ENCODE measurements around the gene NPEPL1. TPM values are rescaled to one million over a fixed set of nuclear protein-coding genes. Genes with fewer than 3 reads are reported as not detected.

Gene NPEPL1
- total and polyA plus RNA-seq, 2 donors (not counting 3 experiments of a cell fraction or from before 2014, with no cell fraction given), result 22.5 to 40.8 TPM

- DNase-seq (ENCODE audit: low read depth, low spot score), result no peak
- no peaks in the 10 kb centered on the region for H3K9me1 ChIP-seq (replicated peaks; ENCODE audit: control insufficient read depth, extremely low read depth, insufficient read depth, low read length)
- dilution Hi-C loops (cut with MboI; ENCODE audit: extremely low pct_ligation_motif_present, low sequenced_read_pairs) (no loop called here), intact Hi-C loops (cut with micrococcal nuclease) (no loop called here)
- no peak overlapping the region for H3K4me3 ChIP-seq (replicated peaks in 1 of 3; ENCODE audit: insufficient read depth in 1 of 3, low read depth in 1 of 3, low read length in 3 of 3)
- POLR2A ChIA-PET, result no interaction called here
- no peak overlapping the region for H2AFZ ChIP-seq (ENCODE audit: low read depth, low read length)
- H3K9me3 ChIP-seq (replicated peaks; ENCODE audit: control insufficient read depth, insufficient read depth, low read length), result no peaks in the 10 kb centered on the region
- no peaks in the 10 kb centered on the region for H3K27me3 ChIP-seq (ENCODE audit: control insufficient read depth in 2 of 2, insufficient read depth in 2 of 2, low read length in 2 of 2)
- peaks cover 29 to 37% of the 10 kb centered on the region in 2 experiments for H3K36me3 ChIP-seq (ENCODE audit: control insufficient read depth in 2 of 2, extremely low read depth in 1 of 2, insufficient read depth in 2 of 2, low read length in 2 of 2)
- TF ChIP-seq CTCF (IDR thresholded peaks at IDR 0.05; ENCODE audit: extremely low read depth in 1 of 2, insufficient read depth in 1 of 2, low read depth in 1 of 2, low read length in 2 of 2) (no peak), EZH2 (IDR thresholded peaks at IDR 0.05; ENCODE audit: borderline replicate concordance, low read depth, low read length, severe bottlenecking) (no peak), MYC (IDR thresholded peaks at IDR 0.05; ENCODE audit: low read depth, low read length) (no peak), JUN (IDR thresholded peaks at IDR 0.05; ENCODE audit: borderline replicate concordance, insufficient read depth, insufficient read length, low read depth) (no peak), FOS (IDR thresholded peaks at IDR 0.05; ENCODE audit: borderline replicate concordance, insufficient read depth, low read length) (no peak), POLR2A (IDR thresholded peaks at IDR 0.05; ENCODE audit: low read depth, low read length) (no peak), POLR2AphosphoS5 (IDR thresholded peaks at IDR 0.05; ENCODE audit: insufficient read depth, low read depth, low read length) (no peak), MAX (IDR thresholded peaks at IDR 0.05; ENCODE audit: insufficient read depth, insufficient read length) (no peak), GATA2 (IDR thresholded peaks at IDR 0.05; ENCODE audit: insufficient read depth, insufficient read length, low read depth, low read length) (no peak)
- no peaks in the 10 kb centered on the region for H3K4me1 ChIP-seq (ENCODE audit: control insufficient read depth, extremely low read depth, insufficient read depth, low read length)
- no peaks in the 10 kb centered on the region for H3K79me2 ChIP-seq (ENCODE audit: control insufficient read depth, insufficient read depth, low read length)
- no peaks in the 10 kb centered on the region for H4K20me1 ChIP-seq (replicated peaks; ENCODE audit: control insufficient read depth, extremely low read depth, insufficient read depth, low read length)
- H3K4me2 ChIP-seq (ENCODE audit: insufficient read depth, low read length), result no peak overlapping the region
- FAIRE-seq, result no peak
- H3K9ac ChIP-seq (replicated peaks; ENCODE audit: extremely low read depth, insufficient read depth, low read length), result no peak overlapping the region
- H3K27ac ChIP-seq (ENCODE audit: insufficient read depth, low read depth, low read length), result no peak overlapping the region
- BruUV-seq (replicated peaks), result no TSS peak
- CTCF ChIA-PET, result no interaction called here
These were observed 17.4 kb upstream of the NPEPL1 start for GRCh38 chr20:58675146-58675584.

Data from endothelial cell of umbilical vein (primary cell).